GM19025 (cell line): ENCODE measurements around the gene RAP1GAP.

Source experiments
- ATAC-seq: cut with Tn5 transposase; IDR thresholded peaks from one replicate; pipeline ENCODE4 v1.9.1; 2021; ENCODE audit warnings: mild to moderate bottlenecking, low read depth, moderate library complexity; ENCODE audit not compliant: unreplicated experiment

Gene RAP1GAP

GRCh38 chr1:21669258-21670058 is at the start of gene RAP1GAP:
Gene RAP1GAP, minus strand, starts transcription at chr1:21669357. Its CDS starts 49,325 bp downstream, at chr1:21620032.
- no peak for ATAC-seq

- ATAC-seq, result no peak
Measured at GRCh38 chr1:21716169-21716568, 47.0 kb upstream of the RAP1GAP start.

- no peak for ATAC-seq
Measured at GRCh38 chr1:21707891-21708290, 38.7 kb upstream of the RAP1GAP start.

- ATAC-seq, result no peak
Measured at GRCh38 chr1:21707086-21707840, 38.1 kb upstream of the RAP1GAP start.

- no peak for ATAC-seq
Measured at GRCh38 chr1:21706151-21706835, 37.1 kb upstream of the RAP1GAP start.

GRCh38 chr1:21705303-21705980 is 36.3 kb upstream of the RAP1GAP start:
- no peak for ATAC-seq

- no peak for ATAC-seq
Measured at GRCh38 chr1:21704145-21704544, 35.0 kb upstream of the RAP1GAP start.

GRCh38 chr1:21703318-21703963 is 34.3 kb upstream of the RAP1GAP start:
- ATAC-seq, result no peak

GRCh38 chr1:21702780-21703179 is 33.6 kb upstream of the RAP1GAP start:
- ATAC-seq, result no peak

GRCh38 chr1:21701401-21701800 is 32.2 kb upstream of the RAP1GAP start:
- no peak for ATAC-seq

GRCh38 chr1:21700094-21700493 is 30.9 kb upstream of the RAP1GAP start:
- ATAC-seq, result no peak

- no peak for ATAC-seq
Measured at GRCh38 chr1:21696931-21697330, 27.8 kb upstream of the RAP1GAP start.

GRCh38 chr1:21693732-21694131 is 24.6 kb upstream of the RAP1GAP start:
- no peak for ATAC-seq

- no peak for ATAC-seq
Measured at GRCh38 chr1:21691739-21692138, 22.6 kb upstream of the RAP1GAP start.

- no peak for ATAC-seq
Measured at GRCh38 chr1:21689661-21690372, 20.7 kb upstream of the RAP1GAP start.

GRCh38 chr1:21687081-21687529 is 17.9 kb upstream of the RAP1GAP start:
- no peak for ATAC-seq

GRCh38 chr1:21685946-21686678 is 17.0 kb upstream of the RAP1GAP start:
- no peak for ATAC-seq

- no peak for ATAC-seq
Measured at GRCh38 chr1:21681426-21681825, 12.3 kb upstream of the RAP1GAP start.

GRCh38 chr1:21680918-21681317 is 11.8 kb upstream of the RAP1GAP start:
- ATAC-seq, result no peak
